Measurements from ENCODE around the gene PSMB11.
A peak's percentile ranks its signal among the peaks of the same experiment; 100 is the strongest.

Gene PSMB11

GRCh38 chr14:23034498-23035302 lies 7.3 kb upstream of the PSMB11 start, which contains the start of gene PSMB5:
Gene PSMB5 (minus strand): TSS chr14:23034900. CDS start chr14:23034881, 19 bp downstream.
- H3K4me3 ChIP-seq (ENCODE audit: low read depth, low read length), result peak within 1 kb of the TSS; percentile 80
- peak; percentile 98 for DNase-seq (ENCODE audit: low read depth)
- TF ChIP-seq CTCF (IDR thresholded peaks at IDR 0.05; ENCODE audit: insufficient read depth, low read depth, low read length, missing control alignments), result no peak

- peak overlapping the region; percentile 80 for H3K4me3 ChIP-seq (ENCODE audit: low read depth, low read length)
- no peak for TF ChIP-seq CTCF (IDR thresholded peaks at IDR 0.05; ENCODE audit: insufficient read depth, low read depth, low read length, missing control alignments)
- DNase-seq (ENCODE audit: low read depth), result no peak
Observed at GRCh38 chr14:23035303-23036144, 6.5 kb upstream of the PSMB11 start.

- no peak for DNase-seq (ENCODE audit: low read depth)
- TF ChIP-seq CTCF (IDR thresholded peaks at IDR 0.05; ENCODE audit: insufficient read depth, low read depth, low read length, missing control alignments), result no peak
Observed at GRCh38 chr14:23040100-23040499, 1.9 kb upstream of the PSMB11 start.

GRCh38 chr14:23041729-23042128 lies 283 bp upstream of the PSMB11 start:
- no peak overlapping the region for H3K4me3 ChIP-seq (ENCODE audit: low read depth, low read length)
- DNase-seq (ENCODE audit: low read depth), result no peak
- TF ChIP-seq CTCF (IDR thresholded peaks at IDR 0.05; ENCODE audit: insufficient read depth, low read depth, low read length, missing control alignments), result no peak

More at GRCh38 chr14:23040100-23040499, 1.9 kb upstream of the PSMB11 start:
- no peak overlapping the region for H3K4me3 ChIP-seq (ENCODE audit: low read depth, low read length)

- no peak overlapping the region for H3K4me3 ChIP-seq (ENCODE audit: low read depth, low read length)
- DNase-seq (ENCODE audit: low read depth), result no peak
- TF ChIP-seq CTCF (IDR thresholded peaks at IDR 0.05; ENCODE audit: insufficient read depth, low read depth, low read length, missing control alignments), result no peak
Observed at GRCh38 chr14:23043145-23043544, 1.1 kb downstream of the PSMB11 start.

GRCh38 chr14:23043754-23044153 lies 1.7 kb downstream of the PSMB11 start:
- DNase-seq (ENCODE audit: low read depth), result no peak
- TF ChIP-seq CTCF (IDR thresholded peaks at IDR 0.05; ENCODE audit: insufficient read depth, low read depth, low read length, missing control alignments), result no peak
- no peak overlapping the region for H3K4me3 ChIP-seq (ENCODE audit: low read depth, low read length)

Measured in GM12865 (cell line).